ENCODE results near the gene LPP. TPM values are rescaled to one million over a fixed set of nuclear protein-coding genes. Genes with fewer than 3 reads are reported as not detected.

The LPP gene
- total RNA-seq, 1 donor from 2014 or later, result 28.2 TPM

DNA sequence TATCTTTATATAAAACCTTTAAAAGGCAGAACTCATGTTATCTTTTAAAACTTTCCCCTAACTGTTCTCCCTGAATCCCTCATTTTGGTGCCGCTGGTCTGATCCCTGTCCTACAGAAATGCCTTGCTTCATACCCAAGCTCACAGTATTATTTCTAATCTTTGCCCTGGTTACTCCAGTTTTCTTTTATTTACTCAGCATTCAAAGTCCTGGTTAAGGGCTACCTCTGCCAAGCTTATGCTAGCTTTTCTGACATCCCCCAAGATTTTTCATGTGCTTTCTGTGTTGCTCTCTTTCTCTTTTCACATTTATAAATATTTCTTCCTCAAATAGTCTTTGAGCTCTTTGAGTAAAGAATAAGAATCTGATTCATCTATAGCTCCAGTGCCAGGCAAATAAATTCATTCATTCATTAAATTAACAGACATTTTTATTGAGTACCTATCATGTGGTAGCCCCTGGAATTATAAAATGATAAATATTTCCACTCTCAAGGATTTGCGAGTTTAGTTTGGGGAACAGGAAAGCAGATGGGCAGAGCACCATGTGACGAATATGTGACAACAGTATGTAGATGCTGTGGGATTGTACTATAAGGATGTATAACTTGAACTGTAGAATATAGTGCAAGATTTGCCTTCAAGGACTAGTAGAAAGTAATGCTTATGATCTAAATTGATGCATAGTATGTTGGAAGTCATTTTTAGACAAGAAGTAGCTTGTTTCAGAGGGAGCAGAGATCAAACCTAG, 247.5 kb downstream of the LPP start:
- Histone ChIP-seq H3K9me3 (ENCODE audit: control insufficient read depth in 3 of 3, low read length in 3 of 3) (no peaks in the 10 kb centered on the region), H3K4me3 (ENCODE audit: low read length in 3 of 3) (no peak overlapping the region), H3K9ac (ENCODE audit: low read depth in 1 of 3, low read length in 3 of 3) (no peak overlapping the region), H3K27me3 (ENCODE audit: control insufficient read depth in 3 of 3, insufficient read depth in 3 of 3, low read length in 3 of 3) (no peaks in the 10 kb centered on the region), H3K27ac (ENCODE audit: low read depth, low read length) (no peak overlapping the region), H3K4me1 (ENCODE audit: control insufficient read depth in 3 of 3, insufficient read depth in 3 of 3, low read length in 3 of 3) (peaks cover 18 to 27% (median 21%) of the 10 kb centered on the region in 3 donors), H3K36me3 (ENCODE audit: control insufficient read depth in 3 of 3, insufficient read depth in 3 of 3, low read length in 3 of 3) (peaks cover 0 to 8% (median under 1%) of the 10 kb centered on the region in 3 donors)

DNA sequence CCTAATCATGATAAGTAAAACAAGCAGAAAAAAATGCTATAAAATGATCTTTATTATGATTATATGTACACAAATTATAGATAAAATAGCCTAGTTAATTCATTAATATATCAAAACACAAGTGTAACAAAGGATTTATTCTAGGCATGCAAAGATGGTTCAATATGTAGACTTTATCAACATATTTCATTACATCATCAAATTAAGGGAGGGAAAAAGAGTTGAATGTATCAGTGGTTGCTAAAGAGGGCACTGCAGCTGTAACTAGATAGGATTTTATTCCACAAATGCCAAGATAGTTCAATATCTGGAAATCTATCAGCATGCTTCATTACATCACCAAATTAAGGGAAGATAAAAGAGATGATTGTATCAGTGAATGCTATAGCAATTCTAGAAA, 248.3 kb downstream of the LPP start:
- Histone ChIP-seq H3K4me1 (ENCODE audit: control insufficient read depth in 3 of 3, insufficient read depth in 3 of 3, low read length in 3 of 3) (peaks cover 10 to 21% (median 15%) of the 10 kb centered on the region in 3 donors), H3K9me3 (ENCODE audit: control insufficient read depth in 3 of 3, low read length in 3 of 3) (no peaks in the 10 kb centered on the region), H3K4me3 (ENCODE audit: low read length in 3 of 3) (no peak overlapping the region), H3K9ac (ENCODE audit: low read depth in 1 of 3, low read length in 3 of 3) (no peak overlapping the region), H3K36me3 (ENCODE audit: control insufficient read depth in 3 of 3, insufficient read depth in 3 of 3, low read length in 3 of 3) (peaks cover 0 to 12% (median 5%) of the 10 kb centered on the region in 3 donors), H3K27me3 (ENCODE audit: control insufficient read depth in 3 of 3, insufficient read depth in 3 of 3, low read length in 3 of 3) (no peaks in the 10 kb centered on the region), H3K27ac (ENCODE audit: low read depth, low read length) (no peak overlapping the region)

DNA sequence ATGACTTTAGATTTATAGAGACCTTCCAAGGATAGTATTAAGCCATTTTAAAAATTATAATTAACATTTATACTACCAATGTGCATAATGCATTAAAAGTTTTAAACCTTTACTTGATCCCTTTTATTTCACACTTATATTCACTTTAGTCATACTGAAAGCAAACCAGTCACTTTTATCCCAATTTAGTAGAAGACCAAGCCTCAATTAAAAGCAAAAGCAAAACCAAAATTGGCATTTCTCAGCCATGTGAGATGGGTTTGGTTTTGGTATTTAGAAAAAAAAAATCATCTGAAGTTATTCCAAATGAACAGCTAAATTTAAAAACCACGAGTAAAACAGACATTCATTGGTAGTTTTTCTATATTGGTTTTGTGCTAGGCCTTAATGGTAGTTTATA, 249.4 kb downstream of the LPP start:
- H3K27ac ChIP-seq (ENCODE audit: low read depth, low read length), result no peak overlapping the region
- peaks cover 0 to 14% (median 5%) of the 10 kb centered on the region in 3 donors for H3K36me3 ChIP-seq (ENCODE audit: control insufficient read depth in 3 of 3, insufficient read depth in 3 of 3, low read length in 3 of 3)
- no peak overlapping the region for H3K9ac ChIP-seq (ENCODE audit: low read depth in 1 of 3, low read length in 3 of 3)
- no peak overlapping the region for H3K4me3 ChIP-seq (ENCODE audit: low read length in 3 of 3)
- H3K4me1 ChIP-seq (ENCODE audit: control insufficient read depth in 3 of 3, insufficient read depth in 3 of 3, low read length in 3 of 3), result peaks cover 3 to 13% (median 4%) of the 10 kb centered on the region in 3 donors
- H3K27me3 ChIP-seq (ENCODE audit: control insufficient read depth in 3 of 3, insufficient read depth in 3 of 3, low read length in 3 of 3), result no peaks in the 10 kb centered on the region
- no peaks in the 10 kb centered on the region for H3K9me3 ChIP-seq (ENCODE audit: control insufficient read depth in 3 of 3, low read length in 3 of 3)

DNA sequence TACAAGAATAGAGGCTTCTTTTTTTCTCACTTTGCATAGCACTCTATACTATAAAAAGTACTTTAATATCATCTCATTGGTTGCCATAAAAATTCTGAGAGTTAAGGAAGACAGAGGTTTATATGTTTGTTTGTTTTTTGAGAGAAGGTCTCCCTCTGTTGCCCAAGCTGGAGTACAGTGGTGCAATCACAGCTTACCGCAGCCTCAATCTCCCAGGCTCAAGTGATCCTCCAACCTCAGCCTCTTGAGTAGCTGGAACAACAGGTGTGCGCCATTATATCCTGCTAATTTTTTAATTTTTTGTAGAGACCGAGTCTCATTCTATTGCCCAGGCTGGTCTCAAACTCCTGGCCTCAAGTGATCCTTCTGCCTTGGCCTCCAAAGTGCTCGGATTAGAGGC, 250.2 kb downstream of the LPP start:
- H3K4me1 ChIP-seq (ENCODE audit: control insufficient read depth in 3 of 3, insufficient read depth in 3 of 3, low read length in 3 of 3), result peaks cover 0 to 7% (median 3%) of the 10 kb centered on the region in 3 donors
- no peaks in the 10 kb centered on the region for H3K9me3 ChIP-seq (ENCODE audit: control insufficient read depth in 3 of 3, low read length in 3 of 3)
- no peak overlapping the region for H3K27ac ChIP-seq (ENCODE audit: low read depth, low read length)
- H3K9ac ChIP-seq (ENCODE audit: low read depth in 1 of 3, low read length in 3 of 3), result no peak overlapping the region
- no peak overlapping the region for H3K4me3 ChIP-seq (ENCODE audit: low read length in 3 of 3)
- no peaks in the 10 kb centered on the region for H3K27me3 ChIP-seq (ENCODE audit: control insufficient read depth in 3 of 3, insufficient read depth in 3 of 3, low read length in 3 of 3)
- H3K36me3 ChIP-seq (ENCODE audit: control insufficient read depth in 3 of 3, insufficient read depth in 3 of 3, low read length in 3 of 3), result peaks cover 0 to 14% (median 5%) of the 10 kb centered on the region in 3 donors

DNA sequence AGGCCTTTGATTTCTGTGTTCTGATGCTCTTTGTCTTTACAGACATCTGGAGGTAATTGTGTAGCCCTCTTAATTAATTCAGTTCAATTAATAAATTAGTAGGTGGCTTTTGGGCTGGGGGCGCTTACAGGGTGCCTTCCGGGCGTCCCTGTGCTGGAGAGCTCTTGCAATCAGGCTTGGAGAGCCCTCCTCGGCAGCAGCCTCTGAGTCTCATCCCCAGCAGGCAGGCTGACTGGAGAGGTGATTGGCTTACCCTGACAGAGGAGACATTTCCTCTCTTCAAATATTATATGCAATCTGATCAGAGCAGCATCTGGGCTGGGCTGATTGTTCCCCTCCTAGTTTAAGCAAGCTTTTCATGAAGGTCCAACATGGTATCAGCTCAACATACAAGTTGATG, 250.7 kb downstream of the LPP start:
- Histone ChIP-seq H3K27ac (ENCODE audit: low read depth, low read length) (no peak overlapping the region), H3K4me3 (ENCODE audit: low read length in 3 of 3) (no peak overlapping the region), H3K9me3 (ENCODE audit: control insufficient read depth in 3 of 3, low read length in 3 of 3) (no peaks in the 10 kb centered on the region), H3K9ac (ENCODE audit: low read depth in 1 of 3, low read length in 3 of 3) (no peak overlapping the region), H3K27me3 (ENCODE audit: control insufficient read depth in 3 of 3, insufficient read depth in 3 of 3, low read length in 3 of 3) (no peaks in the 10 kb centered on the region), H3K36me3 (ENCODE audit: control insufficient read depth in 3 of 3, insufficient read depth in 3 of 3, low read length in 3 of 3) (peaks cover 0 to 14% (median 5%) of the 10 kb centered on the region in 3 donors), H3K4me1 (ENCODE audit: control insufficient read depth in 3 of 3, insufficient read depth in 3 of 3, low read length in 3 of 3) (peaks cover 0 to 6% (median 3%) of the 10 kb centered on the region in 3 donors)

DNA sequence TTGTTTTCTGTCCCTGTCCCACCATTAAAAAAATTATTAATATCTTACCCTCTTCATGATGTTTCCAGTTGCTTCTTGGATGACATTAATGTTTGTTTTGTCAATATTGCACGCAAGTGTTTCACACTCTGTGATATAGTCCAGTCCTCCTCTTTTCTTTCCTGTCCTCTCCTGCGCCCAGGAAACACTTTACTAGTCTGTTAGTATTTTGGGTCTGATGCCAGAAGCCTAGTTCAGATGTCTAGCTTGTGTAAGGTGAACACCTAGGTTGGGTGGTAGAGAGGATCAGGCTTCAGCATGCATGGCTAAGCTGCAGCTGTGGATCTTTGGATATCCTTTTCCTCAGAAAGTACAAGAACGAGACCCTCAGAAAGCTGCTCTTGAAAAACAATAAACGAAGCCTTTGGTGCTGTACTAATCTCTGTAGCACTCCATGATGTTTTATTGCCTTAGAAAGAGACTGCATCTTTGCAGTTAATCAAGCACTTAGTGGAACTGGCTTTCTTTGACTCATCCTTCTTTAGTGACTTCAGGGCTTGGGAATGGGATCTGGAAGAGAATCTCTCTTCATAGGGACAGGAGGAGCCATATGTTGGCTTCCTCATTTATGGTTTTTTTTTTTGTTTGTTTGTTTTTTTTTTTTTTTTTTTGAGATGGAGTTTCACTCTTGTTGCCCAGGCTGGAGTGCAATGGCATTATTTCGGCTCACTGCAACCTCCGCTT, 253.4 kb downstream of the LPP start:
- H3K27me3 ChIP-seq (ENCODE audit: control insufficient read depth in 3 of 3, insufficient read depth in 3 of 3, low read length in 3 of 3), result no peaks in the 10 kb centered on the region
- H3K4me3 ChIP-seq (ENCODE audit: low read length in 3 of 3), result no peak overlapping the region
- no peaks in the 10 kb centered on the region for H3K9me3 ChIP-seq (ENCODE audit: control insufficient read depth in 3 of 3, low read length in 3 of 3)
- H3K4me1 ChIP-seq (ENCODE audit: control insufficient read depth in 3 of 3, insufficient read depth in 3 of 3, low read length in 3 of 3), result peaks cover 0 to 3% (median 0%) of the 10 kb centered on the region in 3 donors
- peaks cover 0 to 14% (median 5%) of the 10 kb centered on the region in 3 donors for H3K36me3 ChIP-seq (ENCODE audit: control insufficient read depth in 3 of 3, insufficient read depth in 3 of 3, low read length in 3 of 3)
- H3K27ac ChIP-seq (ENCODE audit: low read depth, low read length), result no peak overlapping the region
- no peak overlapping the region for H3K9ac ChIP-seq (ENCODE audit: low read depth in 1 of 3, low read length in 3 of 3)

DNA sequence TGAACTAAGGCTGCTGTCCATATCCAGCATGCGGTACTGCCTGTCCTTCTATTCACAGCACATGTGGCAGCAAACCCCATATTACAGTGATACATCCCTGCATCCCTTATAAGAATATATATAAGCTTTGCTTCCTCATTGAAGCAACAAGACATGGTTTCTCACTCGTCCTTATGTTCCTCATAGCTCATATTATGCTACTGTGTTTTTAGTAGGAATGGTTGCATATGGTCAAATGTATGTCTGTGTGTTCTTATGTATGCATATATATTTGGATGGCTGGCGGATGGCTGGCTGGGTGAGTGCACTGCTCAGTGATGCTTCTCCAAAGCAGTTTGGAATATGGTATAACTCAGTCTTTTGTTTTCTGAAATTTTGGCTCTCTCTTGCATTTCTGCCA, 254.9 kb downstream of the LPP start:
- H3K4me3 ChIP-seq (ENCODE audit: low read length in 3 of 3), result no peak overlapping the region

DNA sequence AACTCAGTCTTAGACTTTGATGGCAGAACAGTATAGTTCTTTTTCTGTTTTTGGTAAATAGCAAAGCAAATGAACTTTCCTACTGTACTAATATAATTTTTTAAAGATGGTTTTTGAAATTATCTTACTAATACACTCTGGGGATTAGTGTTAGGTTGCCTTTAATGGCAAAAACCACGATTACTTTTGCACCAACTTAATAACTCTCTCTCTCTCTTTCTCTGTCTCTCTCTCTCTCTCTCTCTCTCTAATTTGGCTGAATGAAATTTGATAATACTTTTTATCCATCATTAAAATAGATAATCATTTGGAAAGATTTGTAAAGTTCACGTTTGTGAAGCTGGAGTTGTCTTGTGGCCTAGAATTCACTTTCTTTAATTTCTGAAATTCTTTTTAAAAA, 257.8 kb downstream of the LPP start:
- Histone ChIP-seq H3K4me3 (ENCODE audit: low read length in 3 of 3) (no peak overlapping the region), H3K9me3 (ENCODE audit: control insufficient read depth in 3 of 3, low read length in 3 of 3) (no peaks in the 10 kb centered on the region), H3K36me3 (ENCODE audit: control insufficient read depth in 3 of 3, insufficient read depth in 3 of 3, low read length in 3 of 3) (peaks cover 0 to 4% (median under 1%) of the 10 kb centered on the region in 3 donors), H3K9ac (ENCODE audit: low read depth in 1 of 3, low read length in 3 of 3) (no peak overlapping the region), H3K27me3 (ENCODE audit: control insufficient read depth in 3 of 3, insufficient read depth in 3 of 3, low read length in 3 of 3) (no peaks in the 10 kb centered on the region), H3K4me1 (ENCODE audit: control insufficient read depth in 3 of 3, insufficient read depth in 3 of 3, low read length in 3 of 3) (peaks cover 0 to 3% (median 0%) of the 10 kb centered on the region in 3 donors), H3K27ac (ENCODE audit: low read depth, low read length) (no peak overlapping the region)

More for the DNA sequence above, 254.9 kb downstream of the LPP start:
- H3K9me3 ChIP-seq (ENCODE audit: control insufficient read depth in 3 of 3, low read length in 3 of 3), result no peaks in the 10 kb centered on the region
- peaks cover 0 to 14% (median 5%) of the 10 kb centered on the region in 3 donors for H3K36me3 ChIP-seq (ENCODE audit: control insufficient read depth in 3 of 3, insufficient read depth in 3 of 3, low read length in 3 of 3)
- H3K4me1 ChIP-seq (ENCODE audit: control insufficient read depth in 3 of 3, insufficient read depth in 3 of 3, low read length in 3 of 3), result peaks cover 0 to 3% (median 0%) of the 10 kb centered on the region in 3 donors
- no peaks in the 10 kb centered on the region for H3K27me3 ChIP-seq (ENCODE audit: control insufficient read depth in 3 of 3, insufficient read depth in 3 of 3, low read length in 3 of 3)
- H3K9ac ChIP-seq (ENCODE audit: low read depth in 1 of 3, low read length in 3 of 3), result no peak overlapping the region
- H3K27ac ChIP-seq (ENCODE audit: low read depth, low read length), result no peak overlapping the region

DNA sequence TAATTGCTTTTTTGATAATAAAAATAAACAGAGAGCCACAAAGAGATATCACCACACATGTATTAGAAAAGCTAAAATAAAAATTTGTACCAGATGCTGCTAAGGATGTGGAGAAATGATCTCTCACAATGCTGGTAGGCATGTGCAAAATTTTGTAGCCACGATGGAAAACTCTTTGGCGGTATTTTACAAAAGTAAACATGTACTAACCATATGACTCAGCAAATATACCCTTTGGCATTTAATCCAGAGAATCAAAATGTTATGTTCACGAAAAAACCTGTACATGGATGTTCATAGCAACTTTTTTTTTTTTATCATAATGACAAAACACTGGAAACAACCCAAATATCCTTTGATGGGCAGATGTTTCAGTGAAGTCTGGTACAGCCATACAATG, 261.2 kb downstream of the LPP start:
- H3K27me3 ChIP-seq (ENCODE audit: control insufficient read depth in 3 of 3, insufficient read depth in 3 of 3, low read length in 3 of 3), result no peaks in the 10 kb centered on the region
- no peak overlapping the region for H3K27ac ChIP-seq (ENCODE audit: low read depth, low read length)
- H3K36me3 ChIP-seq (ENCODE audit: control insufficient read depth in 3 of 3, insufficient read depth in 3 of 3, low read length in 3 of 3), result no peaks in the 10 kb centered on the region
- no peaks in the 10 kb centered on the region for H3K9me3 ChIP-seq (ENCODE audit: control insufficient read depth in 3 of 3, low read length in 3 of 3)
- H3K4me1 ChIP-seq (ENCODE audit: control insufficient read depth in 3 of 3, insufficient read depth in 3 of 3, low read length in 3 of 3), result peaks cover 0 to 5% (median 0%) of the 10 kb centered on the region in 3 donors
- H3K9ac ChIP-seq (ENCODE audit: low read depth in 1 of 3, low read length in 3 of 3), result no peak overlapping the region
- no peak overlapping the region for H3K4me3 ChIP-seq (ENCODE audit: low read length in 3 of 3)

DNA sequence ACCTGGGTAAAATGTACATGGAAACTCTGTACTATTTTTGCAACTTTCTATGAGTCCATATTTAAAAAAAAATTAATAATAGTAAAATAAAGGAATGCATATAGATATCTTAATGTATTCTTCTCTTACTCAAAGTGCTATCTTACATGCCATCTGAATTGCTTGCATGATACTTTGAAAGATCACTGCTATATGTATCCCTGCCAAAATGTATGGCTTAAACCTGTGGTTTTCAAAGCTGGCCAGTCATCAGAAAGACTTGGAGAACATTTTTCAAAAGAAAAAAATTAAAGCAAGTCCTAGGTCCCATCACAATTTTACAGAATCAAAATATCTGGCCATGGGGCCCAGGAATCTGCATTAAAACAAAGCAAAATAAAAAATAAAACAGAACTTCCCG, 262.1 kb downstream of the LPP start:
- no peak overlapping the region for H3K4me3 ChIP-seq (ENCODE audit: low read length in 3 of 3)
- peaks cover 0 to 8% (median 4%) of the 10 kb centered on the region in 3 donors for H3K4me1 ChIP-seq (ENCODE audit: control insufficient read depth in 3 of 3, insufficient read depth in 3 of 3, low read length in 3 of 3)
- H3K9me3 ChIP-seq (ENCODE audit: control insufficient read depth in 3 of 3, low read length in 3 of 3), result no peaks in the 10 kb centered on the region
- H3K27me3 ChIP-seq (ENCODE audit: control insufficient read depth in 3 of 3, insufficient read depth in 3 of 3, low read length in 3 of 3), result no peaks in the 10 kb centered on the region
- no peak overlapping the region for H3K9ac ChIP-seq (ENCODE audit: low read depth in 1 of 3, low read length in 3 of 3)
- no peaks in the 10 kb centered on the region for H3K36me3 ChIP-seq (ENCODE audit: control insufficient read depth in 3 of 3, insufficient read depth in 3 of 3, low read length in 3 of 3)
- no peak overlapping the region for H3K27ac ChIP-seq (ENCODE audit: low read depth, low read length)
